GM18907 (cell line): ENCODE results near the gene TMEM145.
"Not testable (repeated sequence)": the region's sequence is repeated elsewhere in the genome, so short reads cannot be mapped to it uniquely, and the experiment has no call there.

ENCODE experiments used
- ATAC-seq: cut with Tn5 transposase; IDR thresholded peaks from one replicate; pipeline ENCODE4 v1.9.1; 2021; ENCODE audit warnings: mild to moderate bottlenecking, moderate library complexity; ENCODE audit not compliant: unreplicated experiment

TMEM145 gene

DNA sequence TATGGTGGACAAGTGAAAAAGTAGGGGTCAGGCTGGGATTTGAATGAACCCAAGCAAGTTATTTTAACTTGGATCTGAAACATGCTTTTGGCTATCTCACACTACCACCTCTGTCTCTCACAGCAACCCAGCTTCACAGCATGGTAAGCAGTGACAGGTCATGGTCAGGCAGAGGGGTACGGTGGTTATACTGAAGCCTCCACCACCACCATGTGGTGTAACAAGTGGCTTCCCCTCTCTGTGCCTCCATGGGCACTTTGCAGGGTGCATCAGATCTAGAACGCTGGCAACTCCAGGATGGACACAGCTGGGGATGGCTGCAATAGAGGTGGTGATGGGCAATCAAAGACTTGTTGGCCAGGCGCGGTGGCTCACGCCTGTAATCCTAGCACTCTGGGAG lies 739 bp upstream of the TMEM145 start:
- ATAC-seq: no peak

DNA sequence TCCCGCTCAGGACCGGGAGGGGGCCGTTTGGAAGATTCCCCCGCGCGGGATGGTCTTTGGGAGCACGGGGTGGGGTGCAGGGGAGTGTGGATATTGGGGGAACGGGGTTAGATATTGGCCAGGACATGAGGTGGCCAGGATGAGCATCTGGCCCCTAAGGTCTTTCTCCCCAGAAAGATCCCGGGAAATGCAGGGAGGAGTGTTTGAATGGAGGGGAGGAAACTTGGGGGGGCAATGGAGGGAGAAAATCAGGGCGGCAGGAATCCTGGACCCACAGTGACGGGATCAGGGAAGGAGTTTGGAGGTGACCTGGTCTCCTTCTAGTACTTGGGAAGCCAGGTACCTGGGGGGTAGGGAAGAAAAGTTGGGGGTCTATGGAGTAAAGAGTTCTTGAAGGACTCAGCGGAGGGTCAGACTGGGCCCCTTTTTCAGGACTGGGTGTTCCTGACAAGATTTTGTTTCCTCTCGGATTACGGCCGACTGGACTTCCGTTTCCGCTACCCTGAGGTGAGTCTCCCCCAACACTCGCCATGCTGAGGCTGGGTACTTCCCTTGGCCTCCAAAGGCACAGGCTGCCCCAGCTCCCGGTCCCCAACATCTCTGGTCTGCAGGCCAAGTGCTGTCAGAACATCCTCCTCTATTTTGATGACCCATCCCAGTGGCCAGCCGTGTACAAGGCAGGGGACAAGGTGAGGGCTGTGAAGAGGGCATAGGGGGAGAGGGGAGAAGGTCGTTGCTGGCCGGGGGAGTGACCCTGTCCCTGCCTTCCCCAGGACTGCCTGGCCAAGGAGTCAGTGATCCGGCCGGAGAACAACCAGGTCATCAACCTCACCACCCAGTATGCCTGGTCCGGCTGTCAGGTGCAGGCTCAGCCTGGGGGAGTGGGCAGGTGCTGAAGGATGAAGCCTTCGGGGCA lies 989 bp downstream of the TMEM145 start:
- ATAC-seq: no peak

DNA sequence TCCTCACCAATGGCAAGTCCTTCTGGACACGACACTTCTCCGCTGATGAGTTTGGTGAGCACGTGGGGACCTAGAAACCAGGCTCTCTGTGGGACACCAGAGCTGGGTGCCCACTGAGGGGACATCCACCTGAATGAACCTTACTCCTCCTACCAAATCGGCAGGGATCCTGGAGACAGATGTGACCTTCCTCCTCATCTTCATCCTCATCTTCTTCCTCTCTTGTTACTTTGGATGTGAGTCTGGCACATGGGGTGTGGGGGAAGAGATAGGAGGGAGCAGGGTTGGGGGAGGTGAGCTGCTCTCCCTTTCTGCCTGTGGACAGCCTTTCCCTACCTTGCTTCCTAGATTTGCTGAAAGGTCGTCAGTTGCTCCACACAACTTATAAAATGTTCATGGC lies 1.9 kb downstream of the TMEM145 start:
- ATAC-seq: no peak

DNA sequence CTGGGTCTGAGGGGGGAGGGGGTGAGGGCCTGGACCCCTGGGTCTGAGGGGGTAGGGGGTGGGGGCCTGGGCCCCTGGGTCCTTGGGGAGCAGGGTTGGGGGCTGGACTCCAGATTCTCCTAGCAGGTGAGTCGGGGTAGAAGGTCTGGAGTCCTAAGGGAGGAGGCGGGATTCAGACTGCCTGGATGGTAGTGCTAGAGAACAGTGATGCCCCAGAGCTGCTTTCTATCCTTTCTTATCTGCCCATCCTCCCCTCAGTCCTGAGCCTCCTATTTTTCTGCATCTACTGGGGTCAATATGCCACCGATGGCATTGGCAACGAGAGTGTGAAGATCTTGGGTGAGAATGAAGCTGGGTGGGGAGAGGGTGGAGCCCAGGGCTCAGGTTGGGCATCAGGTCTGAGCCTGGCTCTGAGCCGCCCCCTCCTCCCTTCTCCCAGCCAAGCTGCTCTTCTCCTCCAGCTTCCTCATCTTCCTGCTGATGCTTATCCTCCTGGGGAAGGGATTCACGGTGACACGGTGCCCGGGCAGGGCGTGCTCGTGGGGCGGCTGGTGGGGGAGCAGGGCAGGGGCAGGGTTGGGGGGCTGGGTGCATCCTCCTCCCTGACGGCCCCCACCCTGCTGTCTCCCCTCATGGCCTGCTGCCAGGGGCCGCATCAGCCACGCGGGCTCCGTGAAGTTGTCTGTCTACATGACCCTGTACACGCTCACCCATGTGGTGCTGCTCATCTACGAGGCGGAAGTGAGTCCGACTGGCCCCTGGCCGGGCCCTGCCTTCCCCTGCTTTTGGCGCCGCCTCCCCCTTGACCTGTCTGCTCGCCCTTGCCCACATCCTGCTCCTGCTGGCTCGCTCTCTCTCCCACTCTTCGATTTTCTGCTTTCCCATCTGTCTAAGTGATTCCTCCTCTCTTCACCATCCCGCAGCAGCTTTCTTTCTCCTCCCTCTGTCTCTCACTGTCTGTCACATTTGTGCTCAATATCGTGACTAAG lies 3.4 kb downstream of the TMEM145 start:
- ATAC-seq: no peak

DNA sequence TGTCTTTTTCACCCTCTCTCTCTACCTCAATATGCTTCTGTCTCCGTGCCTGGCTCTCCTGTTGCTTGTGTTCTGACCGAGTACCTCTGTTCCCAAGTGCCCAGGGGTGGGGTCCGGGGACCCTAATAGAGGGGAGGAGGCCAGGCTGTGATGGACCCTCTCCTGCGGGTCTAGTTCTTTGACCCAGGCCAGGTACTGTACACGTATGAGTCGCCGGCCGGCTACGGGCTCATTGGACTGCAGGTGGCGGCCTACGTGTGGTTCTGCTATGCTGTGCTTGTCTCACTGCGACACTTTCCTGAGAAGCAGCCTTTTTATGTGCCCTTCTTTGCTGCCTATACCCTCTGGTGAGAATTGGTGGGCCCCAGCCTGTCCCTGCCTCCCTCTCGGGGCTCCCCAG lies 4.4 kb downstream of the TMEM145 start:
- ATAC-seq: no peak

DNA sequence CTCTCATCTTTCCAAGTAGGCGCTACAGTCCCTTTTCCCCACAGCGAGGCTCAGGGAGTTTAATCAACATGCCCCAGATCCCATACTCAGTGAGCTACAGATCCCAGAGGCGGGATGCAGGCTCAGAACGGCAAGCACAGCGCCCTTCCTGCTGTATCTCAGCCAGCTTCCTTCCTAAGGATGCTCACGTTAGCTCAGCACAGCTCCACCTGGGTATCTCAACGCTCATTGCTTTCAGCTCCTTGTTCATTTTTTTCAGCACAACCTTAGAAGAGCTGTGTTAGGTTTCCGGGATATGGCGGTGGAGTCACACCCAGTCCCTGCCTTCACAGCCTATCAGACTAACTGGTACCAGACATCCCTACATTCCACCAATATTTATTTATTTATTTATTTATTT lies 9.2 kb downstream of the TMEM145 start:
- no peak for ATAC-seq

DNA sequence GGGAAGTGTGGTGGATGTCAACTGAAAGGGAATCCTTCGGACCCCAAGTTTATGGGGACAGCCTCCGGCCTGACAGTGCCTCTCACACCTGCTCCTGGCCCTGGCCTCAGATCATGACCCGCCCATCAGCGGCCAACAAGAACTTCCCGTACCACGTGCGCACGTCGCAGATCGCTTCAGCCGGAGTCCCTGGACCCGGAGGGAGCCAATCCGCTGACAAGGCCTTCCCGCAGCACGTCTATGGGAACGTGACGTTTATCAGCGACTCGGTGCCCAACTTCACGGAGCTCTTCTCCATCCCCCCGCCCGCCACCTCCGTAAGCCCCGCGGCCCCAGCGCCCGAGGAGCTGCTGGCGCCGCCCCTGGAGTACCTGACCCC lies 10.4 kb downstream of the TMEM145 start:
- no peak for ATAC-seq

DNA sequence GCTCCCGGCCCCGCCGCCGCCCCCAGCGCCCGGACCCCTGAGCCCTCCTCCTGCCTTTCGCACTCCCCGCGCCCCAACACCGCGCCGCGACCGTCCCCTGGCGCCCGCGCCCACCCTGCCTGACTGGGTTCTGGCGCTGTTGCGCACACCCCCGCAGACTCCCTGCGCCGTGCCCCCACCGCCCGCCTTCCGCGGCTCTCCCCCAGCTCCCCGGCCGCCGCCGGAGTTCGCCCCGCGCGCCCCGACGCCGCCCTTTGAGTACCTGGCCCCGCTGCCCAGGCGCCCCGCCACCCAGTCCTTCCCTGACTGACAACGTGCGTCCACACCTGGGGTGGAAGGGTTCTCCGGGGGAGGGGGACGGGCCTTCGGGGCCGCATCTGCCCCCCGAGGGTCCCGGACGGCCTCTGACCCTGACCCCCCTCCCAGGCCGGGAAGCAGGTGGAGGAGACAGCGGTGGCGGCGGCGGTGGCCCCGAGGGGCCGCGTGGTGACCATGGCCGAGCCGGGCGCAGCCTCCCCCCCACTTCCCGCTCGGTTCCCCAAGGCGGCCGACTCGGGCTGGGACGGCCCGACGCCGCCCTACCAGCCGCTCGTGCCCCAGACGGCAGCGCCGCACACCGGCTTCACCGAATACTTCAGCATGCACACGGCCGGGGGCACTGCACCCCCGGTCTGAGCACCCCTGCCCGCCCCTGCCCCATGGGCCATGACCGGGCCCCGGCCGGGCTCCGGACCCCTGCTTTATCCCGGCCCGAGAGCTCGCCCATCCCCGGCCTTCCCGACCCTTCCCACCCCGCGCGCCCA lies 10.9 kb downstream of the TMEM145 start:
- ATAC-seq: no peak

DNA sequence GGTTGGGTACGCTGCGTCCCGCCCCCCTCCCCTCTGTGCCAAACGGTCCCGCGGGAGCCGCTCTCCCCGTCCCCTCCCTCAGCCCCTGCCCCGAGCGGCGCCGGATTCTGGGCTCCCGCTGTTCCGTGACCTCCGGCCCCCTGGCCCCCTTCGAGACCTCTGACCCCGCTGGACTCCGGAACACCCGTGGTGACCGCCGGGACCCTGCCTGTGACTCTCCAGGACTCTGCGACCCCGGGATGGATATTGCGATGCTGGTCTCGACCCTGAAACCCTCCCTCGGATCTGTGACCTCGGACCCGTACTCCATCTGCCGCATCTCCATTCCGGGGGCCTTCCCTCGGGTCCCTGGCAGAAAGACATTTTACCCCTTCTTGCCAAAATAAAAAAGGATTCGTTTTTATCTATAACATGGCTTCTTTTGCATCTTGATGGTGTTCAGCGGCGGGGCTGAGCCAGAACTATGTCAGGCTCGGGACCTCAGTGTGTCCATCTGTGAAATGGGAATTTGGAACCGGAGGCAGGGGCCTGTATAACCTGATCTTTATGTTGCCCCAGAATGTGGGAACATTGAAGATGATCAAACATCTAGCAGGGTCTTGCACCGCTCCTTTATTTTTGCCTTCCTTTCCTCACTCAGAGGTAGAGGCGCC lies 11.7 kb downstream of the TMEM145 start:
- ATAC-seq: no peak

DNA sequence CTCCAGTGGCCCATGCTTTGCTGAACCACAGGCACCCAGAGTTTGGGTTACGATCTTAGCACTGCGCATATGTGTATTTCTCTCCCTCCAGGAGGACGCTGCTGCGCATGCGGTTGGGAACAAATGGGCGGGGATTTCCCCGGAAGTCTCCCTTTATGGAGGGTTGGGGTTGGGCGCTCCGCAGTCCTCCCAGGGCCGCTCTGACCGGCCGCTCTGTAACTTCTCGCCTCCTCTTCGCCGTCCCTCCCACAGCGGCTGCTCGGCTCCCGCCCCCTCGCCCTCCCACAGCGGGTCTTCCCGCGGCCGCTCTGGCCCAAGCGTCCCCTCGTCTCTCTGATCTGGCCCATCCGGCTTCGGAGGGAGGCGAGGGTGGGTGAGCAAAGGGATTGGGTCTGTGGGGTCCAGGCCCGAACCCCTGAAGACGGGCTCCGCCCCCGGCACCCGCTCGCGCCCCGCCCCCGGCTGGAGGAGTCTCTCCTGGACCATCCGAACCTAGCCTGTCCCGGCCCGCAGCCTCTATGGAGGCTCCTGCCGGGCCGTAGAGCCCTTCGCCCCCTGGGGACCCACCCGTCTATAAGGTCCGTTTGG lies 12.3 kb downstream of the TMEM145 start, which contains the start of gene MEGF8:
Gene MEGF8 (plus strand): TSS at position 328 of the 588 bp plus-strand sequence. CDS start 609 bp downstream, outside the sequence.
- peak; percentile 91 for ATAC-seq

DNA sequence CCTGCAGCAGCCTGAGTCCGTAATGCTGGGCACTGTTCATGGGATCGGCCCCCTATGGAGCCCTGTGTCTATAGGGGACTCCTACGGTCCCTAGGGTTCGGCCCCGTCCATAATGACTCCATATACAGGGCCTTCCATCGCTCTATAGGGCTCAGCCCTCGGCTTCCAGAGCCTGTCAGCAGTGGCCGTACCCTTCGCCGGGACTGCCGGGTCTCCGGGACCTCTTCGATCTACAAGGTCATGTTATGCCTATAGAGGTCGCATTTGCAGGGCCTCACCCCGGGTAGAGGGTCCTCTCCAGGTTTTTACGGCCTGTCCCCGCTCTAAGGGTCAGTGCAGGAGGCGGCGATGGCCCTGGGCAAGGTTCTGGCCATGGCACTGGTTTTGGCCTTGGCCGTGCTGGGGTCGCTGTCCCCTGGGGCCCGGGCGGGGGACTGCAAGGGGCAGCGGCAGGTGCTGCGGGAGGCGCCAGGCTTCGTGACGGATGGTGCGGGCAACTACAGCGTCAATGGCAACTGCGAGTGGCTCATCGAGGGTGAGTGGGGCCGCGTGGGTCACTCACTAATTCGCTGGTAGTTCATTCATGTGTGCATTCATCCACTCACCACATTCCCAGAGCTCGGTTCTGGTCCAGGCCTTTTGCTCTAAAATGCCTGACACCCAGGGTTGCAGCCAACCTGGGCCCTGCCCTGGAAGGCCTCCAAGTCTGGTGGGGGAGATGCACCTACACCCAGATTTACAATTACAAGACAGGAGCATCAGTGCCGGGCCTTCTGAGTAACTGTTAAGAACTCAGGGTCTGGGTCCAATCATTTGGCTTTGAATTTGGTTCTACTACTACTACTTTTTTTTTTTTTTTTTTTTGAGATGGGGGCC lies 13.0 kb downstream of the TMEM145 start:
- peak; percentile 12 for ATAC-seq

DNA sequence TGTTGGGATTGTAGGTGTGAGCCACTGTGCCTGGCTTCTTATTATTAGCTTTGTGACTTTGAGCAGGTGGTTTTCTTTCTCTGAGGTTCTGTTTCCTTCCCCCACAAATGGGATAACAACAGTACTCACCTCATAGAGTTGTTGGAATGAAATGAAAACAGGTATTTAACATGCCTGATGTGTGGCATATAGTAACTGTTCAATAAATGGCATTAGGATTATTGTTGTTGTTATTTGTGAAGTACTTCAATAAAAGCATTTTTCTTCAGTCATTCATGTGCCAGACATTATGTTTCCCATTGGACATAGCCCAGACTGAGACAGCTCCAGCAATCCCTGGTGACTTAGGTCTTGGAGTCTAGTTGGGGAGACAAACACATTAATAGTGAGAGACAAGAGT lies 13.9 kb downstream of the TMEM145 start:
- ATAC-seq: no peak

DNA sequence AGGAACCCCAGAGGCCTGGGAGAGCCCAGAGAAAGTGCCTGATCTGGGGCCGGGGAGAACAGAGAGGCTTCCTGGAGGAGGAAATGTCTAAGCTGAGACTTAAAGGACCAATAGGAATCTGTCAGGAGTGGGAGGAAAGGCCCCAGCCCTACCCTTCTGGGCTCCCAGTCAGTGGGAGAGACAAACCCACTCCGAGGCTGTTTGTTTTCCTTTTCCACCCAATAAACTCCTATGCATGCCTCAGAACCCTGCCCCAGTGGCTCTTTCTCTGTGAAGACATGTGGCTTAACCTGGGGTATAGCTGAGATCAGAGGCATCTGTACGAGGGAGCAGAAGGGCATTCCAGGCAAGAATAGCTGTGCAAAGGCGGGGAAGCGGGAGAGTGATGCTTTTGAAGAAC lies 14.3 kb downstream of the TMEM145 start:
- no peak for ATAC-seq

DNA sequence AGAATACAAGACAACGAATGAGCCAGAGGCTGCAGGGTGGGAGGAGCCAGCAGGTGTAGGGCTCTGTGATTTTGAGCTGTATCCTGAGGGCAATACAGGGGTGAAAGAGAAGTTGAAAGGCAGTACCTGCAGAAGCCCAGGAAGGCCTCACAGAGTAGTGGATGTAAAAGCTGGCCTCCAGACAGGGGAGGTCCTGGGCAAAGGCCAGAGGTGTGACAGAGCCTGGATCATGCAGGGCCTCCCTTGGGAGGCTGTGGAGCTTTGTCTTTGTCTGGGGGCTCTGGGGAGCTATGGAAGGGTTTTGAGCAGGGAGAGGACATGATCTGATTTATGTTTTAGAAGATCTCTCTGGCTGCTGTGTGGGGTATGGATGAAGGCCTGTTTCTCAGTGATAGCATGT lies 15.0 kb downstream of the TMEM145 start:
- no peak for ATAC-seq

DNA sequence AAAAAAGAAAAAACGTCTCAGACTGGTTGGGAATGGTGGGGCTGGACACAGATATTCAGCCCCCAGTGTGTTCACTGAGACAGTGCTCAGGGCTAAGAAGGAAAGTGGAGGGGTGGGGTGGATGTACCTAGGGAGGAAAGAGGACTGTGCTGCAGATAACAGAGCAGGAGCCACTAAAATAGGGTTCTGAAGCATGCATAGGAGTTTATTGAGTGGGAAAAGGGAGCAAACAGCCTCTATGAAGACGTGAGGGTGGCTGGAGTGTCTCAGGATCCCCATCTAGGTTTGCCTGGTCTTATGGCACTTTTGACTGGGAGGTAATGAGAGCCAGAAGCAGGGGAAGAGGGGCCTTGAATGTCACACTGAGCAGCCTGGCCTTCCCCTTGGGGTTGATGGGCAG lies 15.7 kb downstream of the TMEM145 start:
- ATAC-seq: no peak

DNA sequence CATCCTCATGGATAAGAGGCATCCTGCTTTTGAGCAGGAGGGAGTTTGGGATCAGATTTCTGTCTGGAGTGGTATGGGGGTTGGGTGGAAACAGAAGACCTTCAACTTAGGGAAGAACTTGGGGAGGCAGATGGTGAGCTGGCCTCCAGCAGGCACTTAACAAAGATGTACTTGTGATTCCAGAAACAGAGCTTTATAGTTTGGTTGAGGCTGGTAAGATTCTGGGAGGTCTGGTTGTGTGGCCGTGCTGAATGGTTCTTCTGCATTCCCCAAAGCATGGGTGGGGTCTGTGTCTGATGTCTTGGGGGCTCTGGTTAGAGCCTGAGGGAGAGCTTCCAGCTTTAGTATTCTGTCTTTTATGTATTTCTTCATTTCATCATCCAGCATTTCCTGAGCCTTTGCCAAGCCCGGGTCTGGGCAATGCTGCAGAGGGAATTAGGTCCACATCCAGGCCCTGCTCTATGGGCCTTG lies 17.2 kb downstream of the TMEM145 start:
- ATAC-seq: no peak

DNA sequence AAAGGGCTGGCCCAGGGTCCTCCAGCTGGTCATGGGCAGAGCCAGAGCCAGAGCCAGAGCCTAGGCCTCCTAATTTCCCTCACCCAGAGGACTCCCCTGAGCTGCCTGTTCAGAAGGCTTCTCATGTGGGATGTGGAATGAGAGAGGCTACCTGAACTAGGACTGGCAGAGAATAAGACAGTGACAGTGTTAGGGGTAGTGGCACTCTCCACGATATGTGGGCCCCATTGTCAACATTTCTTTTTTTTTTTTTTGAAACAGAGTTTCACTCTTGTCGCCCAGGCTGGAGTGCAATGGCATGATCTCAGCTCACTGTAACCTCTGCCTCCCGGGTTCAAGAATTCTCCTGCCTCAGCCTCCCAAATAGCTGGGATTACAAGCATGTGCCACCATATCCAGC lies 18.2 kb downstream of the TMEM145 start:
- ATAC-seq: not testable (repeated sequence)

DNA sequence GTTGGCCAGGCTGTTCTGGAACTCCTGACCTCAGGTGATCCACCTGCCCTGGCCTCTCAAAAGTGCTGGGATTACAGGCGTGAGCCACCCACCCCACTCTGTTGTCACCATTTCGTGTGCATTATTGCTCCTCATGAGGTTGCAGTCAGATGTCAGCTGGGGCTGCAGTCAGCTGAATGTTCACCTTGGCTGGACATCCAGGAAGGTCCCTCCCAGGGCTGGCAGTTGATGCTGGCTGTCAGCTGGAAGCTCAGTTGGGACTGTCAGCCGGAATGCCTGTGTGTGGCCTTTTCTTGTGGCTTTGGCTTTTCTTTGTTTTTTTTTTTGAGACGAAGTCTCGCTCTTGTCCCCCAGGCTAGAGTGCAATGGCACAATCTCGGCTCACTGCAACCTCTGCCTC lies 18.9 kb downstream of the TMEM145 start:
- no peak for ATAC-seq

DNA sequence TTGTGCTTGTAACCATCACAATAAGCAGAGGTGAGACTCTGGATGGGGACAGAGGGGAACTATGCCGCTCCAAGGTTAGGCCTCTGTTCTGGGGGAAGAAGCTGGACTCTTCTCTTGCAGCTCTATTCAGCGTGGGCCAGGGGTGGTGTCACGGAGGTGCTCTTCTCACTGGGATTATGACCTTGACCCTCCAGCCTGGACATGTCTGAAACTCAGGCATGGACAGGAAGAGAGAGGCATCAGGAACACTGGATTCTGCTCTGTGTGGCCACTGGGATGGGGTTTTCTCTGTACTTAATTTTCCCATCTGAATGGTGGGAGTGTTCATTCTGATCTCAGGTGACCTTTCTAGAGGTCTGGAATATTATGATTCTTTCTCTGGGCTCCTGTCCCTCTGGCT lies 19.9 kb downstream of the TMEM145 start:
- no peak for ATAC-seq
